Lower leg skin (tissue), 3 donors: ENCODE results near the gene LPCAT3.

Source experiments
- POLR2A ChIP-seq, 2 donors: fragments of 450-650 bp; IDR thresholded peaks; one replicate each; pipeline ENCODE4 v1.6.1; 2016 to 2017; ENCODE audit warnings: antibody characterized with exemption in 2 of 2, mild to moderate bottlenecking in 1 of 2, moderate library complexity in 1 of 2
- TF ChIP-seq, protein P1 (sequence below), 3 donors: fragments of 450-650 bp; IDR thresholded peaks; one replicate each; pipeline ENCODE4 v1.5.1; 2016; ENCODE audit warnings: antibody characterized with exemption in 3 of 3, mild to moderate bottlenecking in 3 of 3, moderate library complexity in 2 of 3

DNA sequence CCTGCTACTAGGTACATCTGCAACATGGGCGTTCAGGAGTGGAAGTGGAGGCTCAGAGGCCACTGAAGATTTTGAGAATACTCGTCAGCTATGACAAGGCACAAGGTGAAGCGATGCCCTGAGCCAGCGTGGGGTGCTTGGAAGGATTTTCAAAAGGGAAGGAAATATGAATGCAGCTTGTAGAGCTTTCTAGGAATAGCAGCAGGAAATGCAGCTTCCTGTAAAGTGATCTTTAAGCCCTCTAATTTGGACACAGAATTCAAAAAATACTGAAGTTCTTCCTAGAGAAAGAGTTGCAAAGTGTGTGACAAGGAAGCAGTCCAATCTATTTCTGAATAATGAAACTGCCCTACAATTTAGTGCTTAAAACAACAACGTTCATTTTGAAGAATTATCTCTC is 29.0 kb upstream of the LPCAT3 start:
- TF ChIP-seq, protein P1, sequence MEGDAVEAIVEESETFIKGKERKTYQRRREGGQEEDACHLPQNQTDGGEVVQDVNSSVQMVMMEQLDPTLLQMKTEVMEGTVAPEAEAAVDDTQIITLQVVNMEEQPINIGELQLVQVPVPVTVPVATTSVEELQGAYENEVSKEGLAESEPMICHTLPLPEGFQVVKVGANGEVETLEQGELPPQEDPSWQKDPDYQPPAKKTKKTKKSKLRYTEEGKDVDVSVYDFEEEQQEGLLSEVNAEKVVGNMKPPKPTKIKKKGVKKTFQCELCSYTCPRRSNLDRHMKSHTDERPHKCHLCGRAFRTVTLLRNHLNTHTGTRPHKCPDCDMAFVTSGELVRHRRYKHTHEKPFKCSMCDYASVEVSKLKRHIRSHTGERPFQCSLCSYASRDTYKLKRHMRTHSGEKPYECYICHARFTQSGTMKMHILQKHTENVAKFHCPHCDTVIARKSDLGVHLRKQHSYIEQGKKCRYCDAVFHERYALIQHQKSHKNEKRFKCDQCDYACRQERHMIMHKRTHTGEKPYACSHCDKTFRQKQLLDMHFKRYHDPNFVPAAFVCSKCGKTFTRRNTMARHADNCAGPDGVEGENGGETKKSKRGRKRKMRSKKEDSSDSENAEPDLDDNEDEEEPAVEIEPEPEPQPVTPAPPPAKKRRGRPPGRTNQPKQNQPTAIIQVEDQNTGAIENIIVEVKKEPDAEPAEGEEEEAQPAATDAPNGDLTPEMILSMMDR (IDR thresholded peaks at IDR 0.05): no peak
- TF ChIP-seq POLR2A (IDR thresholded peaks at IDR 0.05): no peak
